GM19025 (cell line): ENCODE measurements around the gene ULBP3.
"Not testable (repeated sequence)": the region's sequence is repeated elsewhere in the genome, so short reads cannot be mapped to it uniquely, and the experiment has no call there.

ENCODE experiments used
- ATAC-seq: cut with Tn5 transposase; IDR thresholded peaks from one replicate; pipeline ENCODE4 v1.9.1; 2021; ENCODE audit warnings: mild to moderate bottlenecking, low read depth, moderate library complexity; ENCODE audit not compliant: unreplicated experiment

Gene ULBP3

GRCh38 chr6:150044621-150045145 is 24.2 kb downstream of the ULBP3 start:
- ATAC-seq: no peak

DNA sequence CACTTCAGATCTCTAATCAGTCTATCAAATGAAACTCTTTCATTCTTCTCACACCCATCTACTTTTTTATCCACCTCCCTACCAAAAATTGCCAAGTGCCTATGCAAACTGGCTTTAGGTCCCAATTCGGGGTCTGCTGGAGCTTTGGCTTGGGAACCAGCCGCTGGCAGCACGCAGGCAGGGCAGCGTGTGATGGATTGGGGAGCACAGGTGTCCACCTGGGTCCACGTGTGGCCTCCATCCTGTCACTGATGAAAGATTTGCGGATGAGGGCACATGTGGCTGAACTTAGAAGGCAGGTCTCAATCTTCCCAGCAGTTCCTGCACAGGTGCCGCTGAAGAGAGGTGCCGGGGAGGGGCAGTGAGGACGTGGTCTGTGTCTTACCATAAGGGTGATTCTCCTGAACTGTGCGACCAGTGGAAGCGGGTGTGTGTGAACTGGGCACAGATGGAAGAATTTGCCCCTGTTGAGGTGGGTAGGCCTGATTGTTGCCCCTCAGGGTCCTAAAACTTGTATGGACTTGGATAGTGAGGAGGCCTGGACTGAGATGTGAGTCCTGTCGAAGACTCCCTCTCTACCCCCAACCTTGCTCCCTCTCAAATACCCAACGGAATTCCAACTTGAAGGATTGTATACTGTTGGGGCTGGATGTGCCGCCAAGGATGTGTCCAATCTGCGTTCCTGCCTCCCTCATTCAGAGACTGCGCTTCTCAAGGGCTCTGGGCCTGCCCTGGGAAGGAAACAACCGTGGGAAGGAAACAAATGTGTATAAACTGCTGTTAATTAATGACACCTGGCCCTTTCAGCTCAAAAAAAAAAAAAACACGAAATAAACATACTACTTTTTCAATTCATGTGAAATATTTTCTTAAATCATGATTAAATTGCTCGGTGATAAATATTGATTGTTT is 25.2 kb downstream of the ULBP3 start:
- ATAC-seq: no peak

DNA sequence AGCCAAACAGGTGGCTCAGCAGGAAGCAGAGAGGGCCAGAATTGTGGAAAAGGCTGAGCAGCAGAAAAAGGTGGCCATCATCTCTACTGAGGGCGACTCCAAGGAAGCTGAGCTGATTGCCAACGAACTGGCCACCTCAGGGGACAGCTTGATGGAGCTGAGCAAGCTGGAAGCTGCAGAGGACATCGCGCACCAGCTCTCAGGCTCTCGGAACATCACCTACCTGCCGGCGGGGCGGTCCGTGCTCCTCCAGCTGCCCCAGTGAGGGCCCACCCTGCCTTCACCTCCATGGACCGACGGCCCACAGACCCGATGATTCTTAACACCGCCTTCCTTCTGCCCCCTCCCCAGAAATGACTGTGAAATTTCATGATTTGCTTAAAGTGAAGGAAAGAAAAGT is 25.8 kb downstream of the ULBP3 start:
- ATAC-seq: no peak

- no peak for ATAC-seq
Measured at GRCh38 chr6:150038202-150039062, 30.5 kb downstream of the ULBP3 start.

- ATAC-seq: no peak
Measured at GRCh38 chr6:150037526-150038201, 31.3 kb downstream of the ULBP3 start.

DNA sequence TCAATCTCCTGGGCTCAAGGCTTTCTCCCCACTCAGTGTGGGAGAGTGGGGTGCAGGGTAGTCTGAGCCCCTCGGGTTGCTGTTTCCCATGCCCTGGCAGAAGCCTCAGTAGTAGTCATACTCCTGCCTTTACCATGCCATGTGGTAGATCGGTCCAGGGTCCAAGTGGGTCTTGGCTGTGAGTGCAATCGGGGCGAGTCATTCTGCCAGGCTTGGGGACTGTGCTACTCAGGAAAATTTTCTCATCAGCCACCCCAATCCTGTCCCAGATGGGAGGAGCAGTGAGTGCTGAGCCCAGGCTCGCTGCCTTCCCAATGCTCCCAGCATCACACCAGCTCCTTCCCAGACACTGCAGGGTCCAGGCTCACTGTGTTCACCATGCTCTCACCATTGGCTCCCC is 32.8 kb downstream of the ULBP3 start:
- ATAC-seq: no peak

DNA sequence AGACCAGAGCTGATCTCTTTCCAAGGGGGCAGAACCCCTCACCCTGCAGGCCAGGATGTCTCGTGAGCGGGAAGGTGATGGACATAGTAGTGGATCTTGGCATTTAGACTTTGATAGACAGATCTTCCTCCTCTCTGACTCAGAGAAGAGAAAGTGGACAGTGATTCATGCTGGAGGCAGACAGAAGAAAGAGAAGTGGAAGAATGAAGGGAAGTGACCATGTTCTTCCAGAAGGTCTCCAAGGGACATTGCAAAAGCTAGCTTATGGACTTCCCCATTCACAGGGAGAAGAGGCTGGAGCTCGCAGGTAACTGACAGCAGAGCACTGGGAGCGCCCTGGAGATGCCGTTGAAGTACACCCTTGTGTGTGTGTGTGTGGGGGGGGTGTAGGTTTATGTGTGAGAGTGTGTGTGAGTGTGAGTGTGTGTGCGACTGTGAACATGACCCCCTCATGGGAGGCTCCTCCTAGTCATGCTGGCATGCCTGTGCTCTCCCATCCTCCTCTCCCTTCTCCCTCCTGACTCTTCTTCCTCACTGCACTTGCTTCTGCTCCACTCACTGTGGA is 35.6 kb downstream of the ULBP3 start:
- no peak for ATAC-seq

DNA sequence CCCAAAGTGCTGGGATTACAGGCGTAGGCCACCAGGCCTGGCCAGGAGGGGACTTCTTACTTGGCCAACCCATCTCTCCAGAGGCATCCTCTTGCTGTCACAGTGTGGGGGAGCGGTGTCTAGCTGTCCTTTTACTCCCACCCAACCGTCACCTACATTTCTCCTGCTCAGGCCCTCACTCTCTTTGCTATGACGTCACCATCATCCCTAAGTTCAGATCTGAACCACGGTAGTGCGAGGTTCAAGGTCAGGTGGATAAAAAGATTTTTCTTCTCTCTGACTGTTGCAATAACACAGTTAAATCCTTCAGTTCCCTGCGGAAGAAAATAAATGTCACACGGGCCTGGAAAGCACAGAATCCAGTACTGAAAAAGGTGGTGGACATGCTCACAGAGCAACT is 36.3 kb downstream of the ULBP3 start:
- ATAC-seq: no peak

GRCh38 chr6:150030611-150031010 is 38.3 kb downstream of the ULBP3 start:
- no peak for ATAC-seq

GRCh38 chr6:150029749-150030148 is 39.2 kb downstream of the ULBP3 start:
- no peak for ATAC-seq

DNA sequence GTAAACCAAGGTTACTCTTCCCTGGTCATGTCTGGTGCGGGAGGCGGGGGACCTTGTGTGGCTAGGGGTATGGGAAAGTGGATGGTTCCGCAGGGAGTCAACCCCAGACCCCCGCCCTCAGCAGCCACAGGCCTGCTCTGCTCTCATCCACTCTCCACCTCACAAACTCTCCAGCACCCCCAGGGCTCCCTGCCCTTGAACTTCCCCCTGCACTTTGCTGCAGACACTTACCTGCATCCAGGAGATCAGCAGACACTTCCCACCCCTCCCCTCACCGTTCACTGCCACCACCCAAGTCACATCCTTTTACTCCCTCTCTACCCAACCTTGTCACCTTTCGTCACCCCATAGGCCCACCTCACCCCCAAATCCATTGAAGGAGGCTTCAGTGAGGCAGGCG is 39.6 kb downstream of the ULBP3 start:
- ATAC-seq: no peak

DNA sequence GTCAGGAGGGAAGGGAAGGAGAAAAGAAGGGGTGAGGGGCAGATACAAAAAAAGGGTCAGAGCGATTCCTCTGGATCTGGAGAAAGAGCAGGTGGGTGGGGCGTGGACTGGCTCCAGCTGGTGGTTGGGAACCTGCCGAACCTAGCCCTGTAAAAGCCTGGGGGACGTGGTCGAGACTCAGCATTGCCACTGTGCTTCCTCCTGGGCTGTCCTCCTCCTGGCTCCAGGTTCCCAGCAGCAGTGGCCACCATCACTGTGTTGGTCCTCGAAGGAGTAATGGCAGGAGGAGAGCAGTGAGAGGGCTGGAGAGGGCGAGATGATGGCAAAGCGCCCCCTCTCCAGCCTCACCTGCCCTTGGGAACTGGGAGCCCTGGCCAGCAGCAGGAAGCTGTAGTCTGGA is 40.1 kb downstream of the ULBP3 start:
- ATAC-seq: no peak

GRCh38 chr6:150027806-150028565 is 40.9 kb downstream of the ULBP3 start:
- ATAC-seq: no peak

DNA sequence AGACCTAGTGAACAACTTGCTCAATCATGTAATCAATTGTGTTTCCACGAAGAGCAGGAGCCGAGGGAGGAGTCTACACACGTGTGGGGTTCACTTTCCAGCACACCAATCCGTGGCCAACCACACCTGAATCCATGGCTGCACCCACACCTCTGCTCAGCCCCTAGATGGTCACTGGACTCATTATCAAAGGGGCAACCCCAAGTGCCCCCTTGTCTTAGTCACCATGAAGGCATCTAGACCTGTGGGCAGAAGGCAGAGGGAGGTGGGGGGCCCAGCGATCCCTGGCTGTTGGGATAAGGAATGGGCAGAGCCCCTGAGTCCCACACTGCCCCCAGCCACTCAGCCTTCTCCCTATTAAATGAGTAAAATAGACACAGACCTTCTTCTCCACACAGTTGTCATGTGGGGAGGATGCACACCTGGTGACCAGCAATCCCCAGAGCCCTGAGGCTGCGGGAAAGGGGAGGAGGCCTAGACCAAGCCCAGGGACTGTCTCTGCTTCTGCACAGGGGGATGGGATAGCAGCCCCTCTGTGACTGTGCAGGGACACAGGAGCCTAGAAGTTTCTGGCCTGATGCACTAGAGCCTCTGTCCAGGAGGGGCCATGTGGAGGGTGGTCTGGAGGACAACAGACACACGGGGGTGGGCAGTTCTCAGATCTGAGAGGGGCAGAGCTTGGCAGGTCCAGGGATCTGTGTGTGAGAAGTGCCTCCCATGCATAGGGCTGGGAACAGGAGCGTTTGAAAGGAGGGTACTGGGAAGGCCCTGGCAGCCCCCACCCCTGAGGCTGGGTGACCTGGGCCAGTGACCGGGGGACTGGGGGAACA is 41.7 kb downstream of the ULBP3 start:
- no peak for ATAC-seq

GRCh38 chr6:150025201-150025917 is 43.6 kb downstream of the ULBP3 start, which contains the start of gene RAET1L:
Gene RAET1L, minus strand, starts transcription at chr6:150025532. Its CDS starts 61 bp downstream, at chr6:150025471.
- ATAC-seq: no peak

GRCh38 chr6:150024646-150025155 is 44.2 kb downstream of the ULBP3 start:
- ATAC-seq: no peak

DNA sequence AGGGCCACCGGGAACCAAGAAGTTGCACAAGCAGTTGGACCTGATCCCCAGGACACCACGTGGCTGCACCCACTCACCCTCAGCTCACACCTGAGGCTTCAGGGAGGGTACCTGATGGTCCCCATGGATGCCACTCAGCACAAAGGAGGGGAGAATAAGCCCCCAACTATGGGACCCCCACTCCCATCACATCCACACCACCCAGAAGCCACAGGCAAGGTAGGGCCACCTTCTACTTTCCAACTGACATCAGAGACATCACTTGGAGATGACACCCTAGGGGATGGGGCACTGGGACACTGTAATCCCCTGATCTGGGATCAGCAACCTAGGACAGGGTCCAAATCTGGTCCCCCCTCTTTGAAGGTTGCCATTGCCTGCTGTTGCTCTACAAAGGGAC is 44.9 kb downstream of the ULBP3 start:
- not testable (repeated sequence) for ATAC-seq

- ATAC-seq: not testable (repeated sequence)
Measured at GRCh38 chr6:150021870-150022269, 47.1 kb downstream of the ULBP3 start.
